Suprapubic skin (tissue), 4 donors: ENCODE results near the gene MAGOH. TPM values are rescaled to one million over a fixed set of nuclear protein-coding genes. Genes with fewer than 3 reads are reported as not detected.
"Not testable (repeated sequence)": the region's sequence is repeated elsewhere in the genome, so short reads cannot be mapped to it uniquely, and the experiment has no call there.

Source experiments
- DNase-seq, 2 donors: peaks; one replicate each; pipeline ENCODE4 v3.0.0-alpha.2; 2019; ENCODE audit warnings: low spot score in 2 of 2
- H3K27ac ChIP-seq: fragments of 200-600 bp; sonication (generic); one replicate; pipeline ENCODE4 v1.5.1; 2019
- H3K27me3 ChIP-seq: fragments of 200-600 bp; sonication (generic); one replicate; pipeline ENCODE4 v1.5.1; 2019
- H3K36me3 ChIP-seq: fragments of 200-600 bp; sonication (generic); one replicate; pipeline ENCODE4 v1.5.1; 2019
- H3K4me1 ChIP-seq: fragments of 200-600 bp; sonication (generic); one replicate; pipeline ENCODE4 v1.5.1; 2019
- H3K4me3 ChIP-seq: fragments of 200-600 bp; sonication (generic); one replicate; pipeline ENCODE4 v1.5.1; 2019; ENCODE audit warnings: mild to moderate bottlenecking
- H3K9me3 ChIP-seq: fragments of 200-600 bp; sonication (generic); one replicate; pipeline ENCODE4 v1.5.1; 2019
- CTCF ChIP-seq, 2 donors: fragments of 200-600 bp in 1 of 2; fragments of 450-650 bp in 1 of 2; sonication (generic) in 1 of 2; IDR thresholded peaks; one replicate each; pipeline ENCODE4 v1.5.1; 2016 to 2019; ENCODE audit warnings: antibody characterized with exemption in 2 of 2, mild to moderate bottlenecking in 1 of 2, moderate library complexity in 1 of 2
- EP300 ChIP-seq: sonication (generic); formaldehyde crosslinking; IDR thresholded peaks from one replicate; pipeline ENCODE4 v1.6.1; 2017; ENCODE audit warnings: antibody characterized with exemption
- POLR2A ChIP-seq, 2 donors: fragments of 450-650 bp; IDR thresholded peaks; one replicate each; pipeline ENCODE4 v1.6.1; 2017; ENCODE audit warnings: antibody characterized with exemption in 2 of 2, mild to moderate bottlenecking in 2 of 2, moderate library complexity in 2 of 2
- POLR2AphosphoS5 ChIP-seq, 3 donors: sonication (generic); formaldehyde crosslinking; IDR thresholded peaks; one replicate each; pipeline ENCODE4 v1.6.1; 2017; ENCODE audit warnings: antibody characterized with exemption in 3 of 3
- WGBS: methylation state at CpG from one replicate; pipeline ENCODE4 v1.1.5; 2018; 5-methylcytosine and 5-hydroxymethylcytosine counted together
- total RNA-seq, 4 donors: library from RNA; depleted of rRNA; stranded (reverse); fragments of >200 nt; gene quantifications; one replicate each; pipeline ENCODE4 v1.1.0, GENCODE V29; 2016

Gene MAGOH
- 10 to 100 TPM; 31.8 to 52.3 (median 38.5) TPM for total RNA-seq

- no peaks in the 10 kb centered on the region for H3K9me3 ChIP-seq
- peak within 1 kb of the TSS; percentile 92 for H3K4me3 ChIP-seq
- DNase-seq, result peak; percentile 96
- peaks cover 25% of the 10 kb centered on the region for H3K4me1 ChIP-seq
- 5% methylated on average over 49 of the region's 64 CpGs for WGBS
- peaks cover 23% of the 10 kb centered on the region for H3K36me3 ChIP-seq
- H3K27me3 ChIP-seq, result no peaks in the 10 kb centered on the region
- no peak for TF ChIP-seq EP300
- TF ChIP-seq POLR2AphosphoS5 (IDR thresholded peaks at IDR 0.05), result peak; percentile 66 to 97 (median 88)
- TF ChIP-seq POLR2A (IDR thresholded peaks at IDR 0.05), result peak; percentile 51 to 84
- H3K27ac ChIP-seq, result peak within 1 kb of the TSS; percentile 62
These were observed at the start of gene MAGOH for GRCh38 chr1:53238197-53239155. TSS of gene MAGOH (minus strand) at chr1:53238518. CDS start at chr1:53238448, 70 bp downstream.

- H3K9me3 ChIP-seq, result no peaks in the 10 kb centered on the region
- TF ChIP-seq POLR2AphosphoS5 (IDR thresholded peaks at IDR 0.05), result no peak
- no peak for TF ChIP-seq EP300
- TF ChIP-seq CTCF (IDR thresholded peaks at IDR 0.05), result no peak
- TF ChIP-seq POLR2A (IDR thresholded peaks at IDR 0.05), result no peak
- no peaks in the 10 kb centered on the region for H3K27me3 ChIP-seq
- no peaks in the 10 kb centered on the region for H3K36me3 ChIP-seq
- H3K4me3 ChIP-seq, result no peak overlapping the region
- DNase-seq, result no peak
- 71% methylated on average over 4 of the region's 4 CpGs for WGBS
- no peak overlapping the region for H3K27ac ChIP-seq
- H3K4me1 ChIP-seq, result no peaks in the 10 kb centered on the region
These were observed 48.6 kb upstream of the MAGOH start for GRCh38 chr1:53286955-53287354.

GRCh38 chr1:53285969-53286760 is 47.8 kb upstream of the MAGOH start:
- no peak for DNase-seq
- Histone ChIP-seq H3K27me3 (no peaks in the 10 kb centered on the region), H3K4me1 (no peaks in the 10 kb centered on the region)

GRCh38 chr1:53285546-53285945 is 47.2 kb upstream of the MAGOH start:
- 75% methylated on average over 2 of the region's 5 CpGs for WGBS
- TF ChIP-seq POLR2A (IDR thresholded peaks at IDR 0.05) (no peak), POLR2AphosphoS5 (IDR thresholded peaks at IDR 0.05) (no peak), EP300 (no peak)

More at GRCh38 chr1:53285969-53286760, 47.8 kb upstream of the MAGOH start:
- 90% methylated on average over 8 of the region's 8 CpGs for WGBS
- TF ChIP-seq POLR2AphosphoS5 (IDR thresholded peaks at IDR 0.05) (no peak), EP300 (no peak), CTCF (IDR thresholded peaks at IDR 0.05) (no peak)
- H3K4me3 ChIP-seq, result no peak overlapping the region
- no peaks in the 10 kb centered on the region for H3K9me3 ChIP-seq
- H3K27ac ChIP-seq, result no peak overlapping the region
- H3K36me3 ChIP-seq, result no peaks in the 10 kb centered on the region

GRCh38 chr1:53284224-53285020 is 46.1 kb upstream of the MAGOH start:
- H3K27me3 ChIP-seq, result no peaks in the 10 kb centered on the region
- no peak overlapping the region for H3K27ac ChIP-seq
- H3K36me3 ChIP-seq, result no peaks in the 10 kb centered on the region
- no peaks in the 10 kb centered on the region for H3K9me3 ChIP-seq
- DNase-seq, result no peak
- TF ChIP-seq CTCF (IDR thresholded peaks at IDR 0.05), result no peak
- no peak for TF ChIP-seq EP300
- TF ChIP-seq POLR2A (IDR thresholded peaks at IDR 0.05), result no peak
- no peak for TF ChIP-seq POLR2AphosphoS5 (IDR thresholded peaks at IDR 0.05)
- H3K4me3 ChIP-seq, result no peak overlapping the region
- no peaks in the 10 kb centered on the region for H3K4me1 ChIP-seq
- 91% methylated on average over 8 of the region's 8 CpGs for WGBS

More at GRCh38 chr1:53285546-53285945, 47.2 kb upstream of the MAGOH start:
- Histone ChIP-seq H3K36me3 (no peaks in the 10 kb centered on the region), H3K27me3 (no peaks in the 10 kb centered on the region), H3K9me3 (no peaks in the 10 kb centered on the region), H3K27ac (no peak overlapping the region), H3K4me1 (no peaks in the 10 kb centered on the region), H3K4me3 (no peak overlapping the region)
- no peak for DNase-seq

GRCh38 chr1:53283156-53283555 is 44.8 kb upstream of the MAGOH start:
- WGBS, result 94% methylated on average over 12 of the region's 12 CpGs
- H3K4me1 ChIP-seq, H3K9me3 ChIP-seq, H3K4me3 ChIP-seq, H3K27ac ChIP-seq, DNase-seq, H3K36me3 ChIP-seq, H3K27me3 ChIP-seq: not testable (repeated sequence)
